WTC11 (cell line): Measurements from ENCODE around the gene MALSU1. TPM values are rescaled to one million over a fixed set of nuclear protein-coding genes. Genes with fewer than 3 reads are reported as not detected.

Experiments used
- ATAC-seq: fragments of 200-7000 bp; cut with Tn5 transposase; 2 replicates; pipeline ENCODE4 v1.10.0; 2021; ENCODE audit warnings: mild to moderate bottlenecking, moderate library complexity
- CTCF ChIA-PET: fragments of 300-600 bp; sonication (Branson Sonifier 250); formaldehyde crosslinking; loops from one replicate; lab custom pipeline; 2021; ENCODE audit warnings: antibody characterized with exemption; lab: Charles Lee
- POLR2A ChIA-PET: fragments of 350-600 bp; sonication (Branson Sonifier 250); formaldehyde crosslinking; loops from one replicate; lab custom pipeline; 2021; ENCODE audit warnings: antibody characterized with exemption; lab: Charles Lee
- DNase-seq: peaks from one replicate; pipeline ENCODE4 v3.0.0; 2021; ENCODE audit warnings: low spot score
- H3K27ac Mint-ChIP-seq: 2 replicates; pipeline ENCODE4 v1.8.0; 2021; ENCODE audit warnings: mixed read lengths
- H3K27me3 Mint-ChIP-seq: 2 replicates; pipeline ENCODE4 v1.8.0; 2021; ENCODE audit warnings: low read depth, mild to moderate bottlenecking, moderate library complexity, mixed read lengths
- H3K36me3 Mint-ChIP-seq: 2 replicates; pipeline ENCODE4 v1.8.0; 2021; ENCODE audit warnings: mixed read lengths
- H3K4me1 Mint-ChIP-seq: 2 replicates; pipeline ENCODE4 v1.8.0; 2022; ENCODE audit warnings: mixed read lengths
- H3K4me3 Mint-ChIP-seq: 2 replicates; pipeline ENCODE4 v1.8.0; 2021; ENCODE audit warnings: mild to moderate bottlenecking, moderate library complexity, mixed read lengths
- H3K9me3 Mint-ChIP-seq: 2 replicates; pipeline ENCODE4 v1.8.0; 2021; ENCODE audit warnings: mixed read lengths
- CREB1 ChIP-seq: sonication (generic); formaldehyde crosslinking; IDR thresholded peaks from 2 replicates; pipeline ENCODE4 v1.8.0; 2023; ENCODE audit warnings: mild to moderate bottlenecking, missing genetic modification reagents
- FOXK1 ChIP-seq: sonication (generic); formaldehyde crosslinking; IDR thresholded peaks from 2 replicates; pipeline ENCODE4 v1.8.0; 2022; ENCODE audit warnings: mild to moderate bottlenecking, moderate library complexity, missing genetic modification reagents
- FOXP1 ChIP-seq: sonication (generic); formaldehyde crosslinking; IDR thresholded peaks from 2 replicates; pipeline ENCODE4 v1.8.0; 2022; ENCODE audit warnings: missing genetic modification reagents, mild to moderate bottlenecking, moderate library complexity, borderline replicate concordance
- KAT7 ChIP-seq: sonication (generic); formaldehyde crosslinking; IDR thresholded peaks from 2 replicates; pipeline ENCODE4 v1.8.1; 2023; ENCODE audit warnings: missing genetic modification reagents, mild to moderate bottlenecking, borderline replicate concordance
- NFATC4 ChIP-seq: fragments of 250-450 bp; sonication (Bioruptor Pico); IDR thresholded peaks from 2 replicates; pipeline ENCODE4 v1.9.0; 2021; ENCODE audit warnings: mild to moderate bottlenecking
- NR1H2 ChIP-seq: sonication (generic); formaldehyde crosslinking; IDR thresholded peaks from 2 replicates; pipeline ENCODE4 v1.9.0; 2021; ENCODE audit warnings: mild to moderate bottlenecking, moderate library complexity, missing genetic modification reagents
- NR2C2 ChIP-seq: sonication (generic); formaldehyde crosslinking; IDR thresholded peaks from 2 replicates; pipeline ENCODE4 v1.8.0; 2022; ENCODE audit warnings: mild to moderate bottlenecking, missing genetic modification reagents
- OVOL2 ChIP-seq: fragments of 250-450 bp; sonication (Bioruptor Pico); IDR thresholded peaks from 2 replicates; pipeline ENCODE4 v1.9.0; 2021; ENCODE audit warnings: mild to moderate bottlenecking, borderline replicate concordance
- SMAD4 ChIP-seq: sonication (generic); formaldehyde crosslinking; IDR thresholded peaks from 2 replicates; pipeline ENCODE4 v1.8.0; 2022; ENCODE audit warnings: mild to moderate bottlenecking, missing genetic modification reagents
- SP1 ChIP-seq: sonication (generic); formaldehyde crosslinking; conservative IDR thresholded peaks from 2 replicates; pipeline ENCODE4 v1.8.1; 2022; ENCODE audit warnings: missing genetic modification reagents
- TCF7 ChIP-seq: sonication (generic); formaldehyde crosslinking; IDR thresholded peaks from 2 replicates; pipeline ENCODE4 v1.8.0; 2022; ENCODE audit warnings: mild to moderate bottlenecking, low read depth, missing genetic modification reagents, moderate library complexity
- ZNF138 ChIP-seq: sonication (generic); formaldehyde crosslinking; conservative IDR thresholded peaks from 2 replicates; pipeline ENCODE4 v1.8.1; 2022; ENCODE audit warnings: mild to moderate bottlenecking, moderate library complexity, missing genetic modification reagents
- ZNF219 ChIP-seq: sonication (generic); formaldehyde crosslinking; IDR thresholded peaks from 2 replicates; pipeline ENCODE4 v1.8.0; 2023; ENCODE audit warnings: missing genetic modification reagents, mild to moderate bottlenecking, borderline replicate concordance
- ZNF317 ChIP-seq: sonication (generic); formaldehyde crosslinking; IDR thresholded peaks from 2 replicates; pipeline ENCODE4 v1.8.1; 2023; ENCODE audit warnings: low read depth, mild to moderate bottlenecking, moderate library complexity, missing genetic modification reagents, borderline replicate concordance
- total RNA-seq: library from RNA; stranded (reverse); gene quantifications from 3 replicates; pipeline ENCODE4 v1.2.3, GENCODE V29; 2021
- TF ChIP-seq, protein P1 (sequence below): sonication (generic); formaldehyde crosslinking; IDR thresholded peaks from 2 replicates; pipeline ENCODE4 v1.8.0; 2022; ENCODE audit warnings: mild to moderate bottlenecking, missing genetic modification reagents
- TF ChIP-seq, protein P2 (sequence below): sonication (generic); formaldehyde crosslinking; IDR thresholded peaks from 2 replicates; pipeline ENCODE4 v1.8.0; 2022; ENCODE audit warnings: missing genetic modification reagents
- TF ChIP-seq, protein P3 (sequence below): fragments of 250-450 bp; sonication (Bioruptor Pico); IDR thresholded peaks from 2 replicates; pipeline ENCODE4 v1.9.0; 2021; ENCODE audit warnings: mild to moderate bottlenecking
- TF ChIP-seq, protein P4 (sequence below): sonication (generic); formaldehyde crosslinking; IDR thresholded peaks from 2 replicates; pipeline ENCODE4 v1.8.0; 2022; ENCODE audit warnings: mild to moderate bottlenecking, missing genetic modification reagents
- TF ChIP-seq, protein P5 (sequence below): sonication (generic); formaldehyde crosslinking; IDR thresholded peaks from 2 replicates; pipeline ENCODE4 v1.8.1; 2022; ENCODE audit warnings: low read depth, missing genetic modification reagents, borderline replicate concordance
- TF ChIP-seq, protein P6 (sequence below): fragments of 250-450 bp; sonication (Bioruptor Pico); IDR thresholded peaks from 2 replicates; pipeline ENCODE4 v1.8.0; 2021; ENCODE audit warnings: mild to moderate bottlenecking
- TF ChIP-seq, protein P7 (sequence below): sonication (generic); formaldehyde crosslinking; IDR thresholded peaks from 2 replicates; pipeline ENCODE4 v1.8.1; 2023; ENCODE audit warnings: mild to moderate bottlenecking, missing genetic modification reagents, moderate library complexity

The MALSU1 gene
- total RNA-seq, 1 experiment from 2014 or later = 81.5 TPM

DNA sequence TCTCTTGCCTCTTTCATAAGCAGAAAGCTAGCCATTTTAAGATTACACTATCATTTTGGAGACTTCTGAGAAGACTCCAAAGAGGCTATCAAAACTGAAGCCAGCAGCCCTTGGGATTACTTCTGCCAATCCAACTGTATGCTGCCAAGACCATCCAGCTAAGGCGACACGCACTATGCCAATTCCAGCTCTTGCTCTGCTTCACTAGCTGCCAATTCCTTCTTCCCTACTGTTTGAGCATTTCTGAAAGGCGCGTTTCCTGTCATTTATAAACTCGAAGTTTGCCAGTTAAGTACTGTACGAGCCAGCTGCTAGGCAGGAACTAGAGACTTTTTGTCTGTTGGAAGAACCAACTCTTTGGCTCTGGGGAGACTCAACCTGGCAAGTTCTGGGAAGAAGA, 36.5 kb downstream of the MALSU1 start:
- TF ChIP-seq TCF7 = no peak
- no peak for TF ChIP-seq KAT7 (CRISPR knock-in tag)
- TF ChIP-seq, protein P1, sequence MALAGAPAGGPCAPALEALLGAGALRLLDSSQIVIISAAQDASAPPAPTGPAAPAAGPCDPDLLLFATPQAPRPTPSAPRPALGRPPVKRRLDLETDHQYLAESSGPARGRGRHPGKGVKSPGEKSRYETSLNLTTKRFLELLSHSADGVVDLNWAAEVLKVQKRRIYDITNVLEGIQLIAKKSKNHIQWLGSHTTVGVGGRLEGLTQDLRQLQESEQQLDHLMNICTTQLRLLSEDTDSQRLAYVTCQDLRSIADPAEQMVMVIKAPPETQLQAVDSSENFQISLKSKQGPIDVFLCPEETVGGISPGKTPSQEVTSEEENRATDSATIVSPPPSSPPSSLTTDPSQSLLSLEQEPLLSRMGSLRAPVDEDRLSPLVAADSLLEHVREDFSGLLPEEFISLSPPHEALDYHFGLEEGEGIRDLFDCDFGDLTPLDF (CRISPR knock-in tag) = no peak
- no peak for TF ChIP-seq NR1H2 (CRISPR knock-in tag)
- no peak for TF ChIP-seq ZNF317 (CRISPR knock-in tag)
- H3K27me3 Mint-ChIP-seq = no peaks in the 10 kb centered on the region
- POLR2A ChIA-PET = interaction anchor here (0.7 kb wide), 1 partner anchor 14 kb away, joined by 4 read pairs; no protein-coding TSS in a partner anchor
- H3K4me1 Mint-ChIP-seq = no peaks in the 10 kb centered on the region
- H3K27ac Mint-ChIP-seq = no peak overlapping the region
- no peaks in the 10 kb centered on the region for H3K9me3 Mint-ChIP-seq
- H3K4me3 Mint-ChIP-seq = no peak overlapping the region
- ATAC-seq = no peak
- H3K36me3 Mint-ChIP-seq = peaks cover 88% of the 10 kb centered on the region
- CTCF ChIA-PET = no interaction called here
- DNase-seq = no peak

DNA sequence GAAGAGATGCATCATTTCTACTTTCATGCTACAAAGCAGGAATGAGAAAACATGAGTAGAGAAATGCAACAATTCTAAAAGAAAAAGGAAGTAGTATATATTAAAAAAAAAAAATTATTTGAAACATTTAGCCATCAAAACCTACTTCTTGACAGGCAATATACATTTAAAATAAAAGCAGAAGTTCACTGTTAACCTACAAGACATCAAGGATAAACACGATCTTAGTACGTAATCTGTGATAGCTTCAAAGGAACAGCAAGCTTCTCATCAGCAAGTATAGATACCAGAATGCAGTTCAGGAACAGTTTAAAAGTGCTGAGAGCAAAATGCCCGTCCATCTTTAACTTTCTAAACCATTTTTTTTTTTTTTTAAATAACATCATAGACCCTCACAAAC, 36.9 kb downstream of the MALSU1 start:
- H3K27me3 Mint-ChIP-seq = no peaks in the 10 kb centered on the region
- TF ChIP-seq, protein P2, sequence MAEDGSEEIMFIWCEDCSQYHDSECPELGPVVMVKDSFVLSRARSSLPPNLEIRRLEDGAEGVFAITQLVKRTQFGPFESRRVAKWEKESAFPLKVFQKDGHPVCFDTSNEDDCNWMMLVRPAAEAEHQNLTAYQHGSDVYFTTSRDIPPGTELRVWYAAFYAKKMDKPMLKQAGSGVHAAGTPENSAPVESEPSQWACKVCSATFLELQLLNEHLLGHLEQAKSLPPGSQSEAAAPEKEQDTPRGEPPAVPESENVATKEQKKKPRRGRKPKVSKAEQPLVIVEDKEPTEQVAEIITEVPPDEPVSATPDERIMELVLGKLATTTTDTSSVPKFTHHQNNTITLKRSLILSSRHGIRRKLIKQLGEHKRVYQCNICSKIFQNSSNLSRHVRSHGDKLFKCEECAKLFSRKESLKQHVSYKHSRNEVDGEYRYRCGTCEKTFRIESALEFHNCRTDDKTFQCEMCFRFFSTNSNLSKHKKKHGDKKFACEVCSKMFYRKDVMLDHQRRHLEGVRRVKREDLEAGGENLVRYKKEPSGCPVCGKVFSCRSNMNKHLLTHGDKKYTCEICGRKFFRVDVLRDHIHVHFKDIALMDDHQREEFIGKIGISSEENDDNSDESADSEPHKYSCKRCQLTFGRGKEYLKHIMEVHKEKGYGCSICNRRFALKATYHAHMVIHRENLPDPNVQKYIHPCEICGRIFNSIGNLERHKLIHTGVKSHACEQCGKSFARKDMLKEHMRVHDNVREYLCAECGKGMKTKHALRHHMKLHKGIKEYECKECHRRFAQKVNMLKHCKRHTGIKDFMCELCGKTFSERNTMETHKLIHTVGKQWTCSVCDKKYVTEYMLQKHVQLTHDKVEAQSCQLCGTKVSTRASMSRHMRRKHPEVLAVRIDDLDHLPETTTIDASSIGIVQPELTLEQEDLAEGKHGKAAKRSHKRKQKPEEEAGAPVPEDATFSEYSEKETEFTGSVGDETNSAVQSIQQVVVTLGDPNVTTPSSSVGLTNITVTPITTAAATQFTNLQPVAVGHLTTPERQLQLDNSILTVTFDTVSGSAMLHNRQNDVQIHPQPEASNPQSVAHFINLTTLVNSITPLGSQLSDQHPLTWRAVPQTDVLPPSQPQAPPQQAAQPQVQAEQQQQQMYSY = no peak
- TF ChIP-seq NR2C2 (CRISPR knock-in tag) (no peak), NFATC4 (CRISPR knock-in tag) (no peak), FOXK1 (no peak), CREB1 (CRISPR knock-in tag) (no peak), ZNF219 (CRISPR knock-in tag) (no peak), FOXP1 (CRISPR knock-in tag) (no peak)
- TF ChIP-seq, protein P3, sequence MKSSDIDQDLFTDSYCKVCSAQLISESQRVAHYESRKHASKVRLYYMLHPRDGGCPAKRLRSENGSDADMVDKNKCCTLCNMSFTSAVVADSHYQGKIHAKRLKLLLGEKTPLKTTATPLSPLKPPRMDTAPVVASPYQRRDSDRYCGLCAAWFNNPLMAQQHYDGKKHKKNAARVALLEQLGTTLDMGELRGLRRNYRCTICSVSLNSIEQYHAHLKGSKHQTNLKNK (CRISPR knock-in tag) = no peak
- TF ChIP-seq, protein P1 (CRISPR knock-in tag) = no peak
- TF ChIP-seq, protein P4, sequence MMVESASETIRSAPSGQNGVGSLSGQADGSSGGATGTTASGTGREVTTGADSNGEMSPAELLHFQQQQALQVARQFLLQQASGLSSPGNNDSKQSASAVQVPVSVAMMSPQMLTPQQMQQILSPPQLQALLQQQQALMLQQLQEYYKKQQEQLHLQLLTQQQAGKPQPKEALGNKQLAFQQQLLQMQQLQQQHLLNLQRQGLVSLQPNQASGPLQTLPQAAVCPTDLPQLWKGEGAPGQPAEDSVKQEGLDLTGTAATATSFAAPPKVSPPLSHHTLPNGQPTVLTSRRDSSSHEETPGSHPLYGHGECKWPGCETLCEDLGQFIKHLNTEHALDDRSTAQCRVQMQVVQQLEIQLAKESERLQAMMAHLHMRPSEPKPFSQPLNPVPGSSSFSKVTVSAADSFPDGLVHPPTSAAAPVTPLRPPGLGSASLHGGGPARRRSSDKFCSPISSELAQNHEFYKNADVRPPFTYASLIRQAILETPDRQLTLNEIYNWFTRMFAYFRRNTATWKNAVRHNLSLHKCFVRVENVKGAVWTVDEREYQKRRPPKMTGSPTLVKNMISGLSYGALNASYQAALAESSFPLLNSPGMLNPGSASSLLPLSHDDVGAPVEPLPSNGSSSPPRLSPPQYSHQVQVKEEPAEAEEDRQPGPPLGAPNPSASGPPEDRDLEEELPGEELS (CRISPR knock-in tag) = no peak
- ChIA-PET CTCF (no interaction called here), POLR2A (no interaction called here)
- peaks cover 88% of the 10 kb centered on the region for H3K36me3 Mint-ChIP-seq
- no peaks in the 10 kb centered on the region for H3K4me1 Mint-ChIP-seq
- H3K27ac Mint-ChIP-seq = no peak overlapping the region
- ATAC-seq (no peak), DNase-seq (no peak)
- H3K9me3 Mint-ChIP-seq = no peaks in the 10 kb centered on the region
- H3K4me3 Mint-ChIP-seq = no peak overlapping the region

DNA sequence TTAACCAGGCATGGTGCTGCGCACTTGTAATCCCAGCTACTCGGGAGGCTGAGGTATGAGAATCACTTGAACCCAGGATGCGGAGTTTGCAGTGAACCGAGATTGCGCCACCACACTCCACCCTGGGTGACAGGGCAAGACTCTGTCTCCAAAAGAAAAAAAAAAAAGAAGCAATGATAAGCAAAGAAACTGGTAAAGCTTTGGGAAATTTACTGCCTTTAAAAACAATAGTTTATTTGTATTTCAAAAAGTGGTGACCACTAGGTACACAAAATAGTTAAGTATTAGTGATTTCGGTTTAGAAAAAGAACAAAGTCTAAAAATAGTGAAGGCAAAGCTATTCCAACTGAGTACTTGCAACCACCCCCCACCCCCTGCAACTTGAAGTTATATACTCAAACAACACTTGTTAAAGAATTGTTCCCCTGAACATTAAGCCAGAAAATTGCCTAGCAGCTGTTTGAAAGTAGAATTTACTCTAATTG, 37.7 kb downstream of the MALSU1 start:
- no peak for DNase-seq
- Mint-ChIP-seq H3K27ac (no peak overlapping the region), H3K27me3 (no peaks in the 10 kb centered on the region), H3K4me3 (no peak overlapping the region), H3K36me3 (peaks cover 85% of the 10 kb centered on the region), H3K4me1 (no peaks in the 10 kb centered on the region), H3K9me3 (no peaks in the 10 kb centered on the region)
- CTCF ChIA-PET = no interaction called here
- POLR2A ChIA-PET = no interaction called here
- no peak for ATAC-seq
- TF ChIP-seq SP1 (CRISPR knock-in tag) (no peak), ZNF138 (CRISPR knock-in tag) (no peak), SMAD4 (CRISPR knock-in tag) (no peak), OVOL2 (no peak)
- TF ChIP-seq, protein P5, sequence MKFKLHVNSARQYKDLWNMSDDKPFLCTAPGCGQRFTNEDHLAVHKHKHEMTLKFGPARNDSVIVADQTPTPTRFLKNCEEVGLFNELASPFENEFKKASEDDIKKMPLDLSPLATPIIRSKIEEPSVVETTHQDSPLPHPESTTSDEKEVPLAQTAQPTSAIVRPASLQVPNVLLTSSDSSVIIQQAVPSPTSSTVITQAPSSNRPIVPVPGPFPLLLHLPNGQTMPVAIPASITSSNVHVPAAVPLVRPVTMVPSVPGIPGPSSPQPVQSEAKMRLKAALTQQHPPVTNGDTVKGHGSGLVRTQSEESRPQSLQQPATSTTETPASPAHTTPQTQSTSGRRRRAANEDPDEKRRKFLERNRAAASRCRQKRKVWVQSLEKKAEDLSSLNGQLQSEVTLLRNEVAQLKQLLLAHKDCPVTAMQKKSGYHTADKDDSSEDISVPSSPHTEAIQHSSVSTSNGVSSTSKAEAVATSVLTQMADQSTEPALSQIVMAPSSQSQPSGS (CRISPR knock-in tag) = no peak
- TF ChIP-seq, protein P6, sequence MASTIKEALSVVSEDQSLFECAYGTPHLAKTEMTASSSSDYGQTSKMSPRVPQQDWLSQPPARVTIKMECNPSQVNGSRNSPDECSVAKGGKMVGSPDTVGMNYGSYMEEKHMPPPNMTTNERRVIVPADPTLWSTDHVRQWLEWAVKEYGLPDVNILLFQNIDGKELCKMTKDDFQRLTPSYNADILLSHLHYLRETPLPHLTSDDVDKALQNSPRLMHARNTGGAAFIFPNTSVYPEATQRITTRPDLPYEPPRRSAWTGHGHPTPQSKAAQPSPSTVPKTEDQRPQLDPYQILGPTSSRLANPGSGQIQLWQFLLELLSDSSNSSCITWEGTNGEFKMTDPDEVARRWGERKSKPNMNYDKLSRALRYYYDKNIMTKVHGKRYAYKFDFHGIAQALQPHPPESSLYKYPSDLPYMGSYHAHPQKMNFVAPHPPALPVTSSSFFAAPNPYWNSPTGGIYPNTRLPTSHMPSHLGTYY (CRISPR knock-in tag) = no peak
- TF ChIP-seq, protein P7, sequence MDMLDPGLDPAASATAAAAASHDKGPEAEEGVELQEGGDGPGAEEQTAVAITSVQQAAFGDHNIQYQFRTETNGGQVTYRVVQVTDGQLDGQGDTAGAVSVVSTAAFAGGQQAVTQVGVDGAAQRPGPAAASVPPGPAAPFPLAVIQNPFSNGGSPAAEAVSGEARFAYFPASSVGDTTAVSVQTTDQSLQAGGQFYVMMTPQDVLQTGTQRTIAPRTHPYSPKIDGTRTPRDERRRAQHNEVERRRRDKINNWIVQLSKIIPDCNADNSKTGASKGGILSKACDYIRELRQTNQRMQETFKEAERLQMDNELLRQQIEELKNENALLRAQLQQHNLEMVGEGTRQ = no peak
